Medulla oblongata (tissue), 1 donor: ENCODE results near the gene VEGFA.

Experiments used
- DNase-seq: peaks from one replicate; pipeline ENCODE4 v3.0.0-alpha.2; 2015; ENCODE audit errors: extremely low spot score

The VEGFA gene

GRCh38 chr6:43772681-43773049 is 2.7 kb downstream of the VEGFA start:
- peak; percentile 54 for DNase-seq

- DNase-seq: no peak
These were observed 3.3 kb downstream of the VEGFA start for GRCh38 chr6:43773050-43773979.

- no peak for DNase-seq
These were observed 4.2 kb downstream of the VEGFA start for GRCh38 chr6:43773980-43774775.

- peak; percentile 60 for DNase-seq
These were observed 4.9 kb downstream of the VEGFA start for GRCh38 chr6:43774776-43775534.

GRCh38 chr6:43775535-43775885 is 5.5 kb downstream of the VEGFA start:
- DNase-seq: no peak

- no peak for DNase-seq
These were observed 6.2 kb downstream of the VEGFA start for GRCh38 chr6:43776115-43776798.

GRCh38 chr6:43776799-43777776 is 7.1 kb downstream of the VEGFA start:
- no peak for DNase-seq

- no peak for DNase-seq
These were observed 8.3 kb downstream of the VEGFA start for GRCh38 chr6:43778131-43778855.

GRCh38 chr6:43778976-43779851 is 9.2 kb downstream of the VEGFA start:
- DNase-seq: no peak

- DNase-seq: no peak
These were observed 9.8 kb downstream of the VEGFA start for GRCh38 chr6:43779852-43780236.

- no peak for DNase-seq
These were observed 10.3 kb downstream of the VEGFA start for GRCh38 chr6:43780293-43780692.

- DNase-seq: no peak
These were observed 11.2 kb downstream of the VEGFA start for GRCh38 chr6:43780941-43781928.

- no peak for DNase-seq
These were observed 12.1 kb downstream of the VEGFA start for GRCh38 chr6:43781941-43782704.

GRCh38 chr6:43782764-43783513 is 12.9 kb downstream of the VEGFA start:
- no peak for DNase-seq

- DNase-seq: no peak
These were observed 14.2 kb downstream of the VEGFA start for GRCh38 chr6:43784049-43784855.
